GM21619 (cell line): Measurements from ENCODE around the gene TFF1.

ENCODE experiments used
- ATAC-seq: cut with Tn5 transposase; IDR thresholded peaks from one replicate; pipeline ENCODE4 v1.9.1; 2021; ENCODE audit not compliant: unreplicated experiment

TFF1 gene

DNA sequence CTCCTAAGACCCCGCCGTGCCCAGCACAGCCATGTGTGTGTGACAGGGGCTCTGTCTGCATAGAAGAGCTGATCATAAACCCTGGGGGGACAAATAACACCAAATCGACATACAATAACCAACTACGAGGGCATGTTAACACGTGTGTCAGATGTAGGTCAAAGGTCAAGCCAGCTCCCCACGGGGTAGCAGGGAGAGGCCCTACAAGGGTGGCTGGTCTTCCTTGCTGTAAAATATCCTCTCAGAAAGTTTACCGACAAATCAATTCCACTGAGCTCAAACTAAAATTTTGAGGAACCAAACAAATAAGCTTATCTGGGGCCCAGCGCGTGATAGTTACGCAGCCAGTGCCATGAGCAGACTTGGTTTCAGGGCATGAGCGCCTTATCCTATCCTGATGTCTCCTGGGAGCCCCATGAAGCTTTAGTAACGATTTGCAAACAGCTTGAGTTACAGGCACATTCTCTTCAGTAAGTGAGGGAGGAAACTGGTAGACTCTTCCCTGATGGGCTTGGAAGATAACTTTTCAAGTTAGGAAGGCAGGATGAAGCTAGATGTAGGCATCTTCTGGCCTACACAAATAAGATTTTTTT lies 32.2 kb upstream of the TFF1 start:
- ATAC-seq, result no peak

DNA sequence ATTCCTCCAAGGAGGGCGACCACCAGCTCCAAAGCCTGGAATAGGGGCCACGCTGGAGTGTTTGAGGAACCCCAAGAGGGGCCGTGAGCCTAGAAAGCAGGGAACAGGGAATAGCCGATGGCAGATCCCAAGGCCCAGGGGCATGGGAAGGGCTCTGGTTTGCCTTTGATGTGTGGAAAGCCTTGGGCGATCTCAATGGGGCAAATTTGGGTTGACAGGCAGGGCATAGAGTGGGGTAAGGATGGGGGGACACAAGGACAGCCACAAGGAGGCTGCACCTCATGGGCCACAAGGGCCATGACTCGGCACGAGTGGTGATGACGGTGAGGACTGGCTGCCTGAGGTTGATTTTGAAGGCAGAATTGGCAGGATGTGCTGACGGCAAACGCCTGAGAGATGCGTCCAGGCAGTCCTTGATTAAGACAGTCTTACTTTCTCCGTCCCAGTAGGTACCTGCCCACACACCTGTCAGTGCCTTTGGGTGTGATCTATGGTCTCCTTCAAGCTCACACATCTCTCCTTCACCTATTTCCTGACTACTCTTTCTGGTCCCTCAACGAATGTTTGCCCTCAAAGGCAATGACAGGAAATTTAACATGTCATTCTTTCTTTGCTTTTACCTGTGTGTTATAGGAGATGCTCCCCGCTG lies 31.5 kb upstream of the TFF1 start:
- no peak for ATAC-seq

DNA sequence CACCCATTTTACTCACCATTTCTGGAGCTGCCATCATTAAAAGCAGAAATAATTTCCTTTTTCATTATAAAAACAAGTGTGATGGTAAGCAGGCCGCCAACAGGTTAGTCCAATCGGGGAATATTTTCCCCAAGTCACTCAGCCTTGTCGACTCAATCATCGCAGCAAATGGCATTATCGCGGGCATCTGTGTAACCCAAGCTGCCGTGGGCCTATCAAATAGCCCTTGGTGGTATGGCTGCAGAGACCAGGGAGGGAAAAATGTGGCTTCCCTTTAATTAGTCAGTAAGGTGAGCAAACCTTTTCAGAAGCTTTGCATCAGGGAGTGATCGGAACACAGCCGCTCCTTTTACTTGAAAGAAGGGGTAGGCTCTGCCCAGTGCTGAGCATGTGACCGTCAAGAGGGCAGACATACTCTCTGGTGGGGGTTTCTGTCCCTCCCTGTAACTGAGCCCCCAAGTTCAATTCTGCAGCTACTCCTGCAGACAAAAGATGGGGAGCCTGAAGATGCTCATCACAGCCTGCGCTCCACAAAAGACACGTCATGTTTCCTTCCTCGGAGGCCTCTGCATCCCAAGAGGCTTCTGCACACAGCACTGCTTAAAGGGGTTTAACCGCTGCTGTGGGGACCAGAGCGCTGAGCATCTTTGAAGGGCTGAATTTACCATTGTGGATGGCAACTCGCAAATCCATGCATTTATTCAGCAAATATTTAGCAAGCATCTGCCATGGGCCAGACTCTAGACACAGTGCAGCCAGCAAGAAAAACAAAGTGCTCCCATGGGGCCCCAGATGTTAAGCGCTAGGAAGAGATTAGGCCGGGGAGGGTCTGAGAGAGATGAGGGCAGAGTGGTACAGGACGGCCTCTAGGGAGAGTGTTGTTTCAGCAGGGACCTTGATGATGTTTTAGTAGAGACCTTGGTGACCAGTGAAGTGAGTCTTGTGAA lies 30.7 kb upstream of the TFF1 start:
- ATAC-seq, result no peak

DNA sequence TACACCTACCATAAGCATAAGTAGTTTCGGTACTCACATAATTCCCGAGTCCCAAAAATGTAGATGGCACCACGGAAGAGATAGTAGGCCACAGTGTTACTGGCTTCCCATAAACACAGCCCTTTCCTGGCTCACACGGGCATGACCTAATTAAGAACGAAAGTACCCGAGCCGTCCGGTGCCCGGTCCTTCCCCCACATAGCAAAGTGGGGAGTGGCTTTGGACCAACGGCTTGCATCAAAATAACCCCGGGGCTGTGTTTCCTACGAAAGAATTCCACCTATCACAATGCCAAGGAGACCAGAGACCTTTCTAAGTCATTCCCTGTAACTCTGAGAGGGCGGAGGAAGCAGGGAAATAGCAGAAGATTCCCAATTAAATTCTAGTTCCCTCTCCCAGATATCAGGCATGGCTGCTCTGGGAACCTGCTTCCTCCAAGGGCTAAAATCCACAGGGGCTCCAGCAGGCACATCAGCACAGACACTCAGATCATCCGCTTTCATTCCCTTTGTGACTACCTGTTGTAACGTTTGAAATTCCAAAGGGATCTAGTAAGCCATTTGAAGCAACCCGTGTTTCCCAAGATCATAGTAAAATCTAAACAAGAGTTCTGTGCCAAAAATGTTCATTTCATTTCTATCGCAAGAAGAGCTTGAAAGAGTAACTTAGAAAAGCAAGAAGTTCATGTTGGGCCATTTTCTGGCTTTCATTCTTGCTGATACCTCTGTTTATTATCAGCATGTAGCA lies 29.7 kb upstream of the TFF1 start, which contains the start of gene TMPRSS3:
Gene TMPRSS3 (minus strand): TSS at position 148 of the 747 bp plus-strand sequence. CDS start 635 bp downstream, outside the sequence.
- ATAC-seq, result no peak

DNA sequence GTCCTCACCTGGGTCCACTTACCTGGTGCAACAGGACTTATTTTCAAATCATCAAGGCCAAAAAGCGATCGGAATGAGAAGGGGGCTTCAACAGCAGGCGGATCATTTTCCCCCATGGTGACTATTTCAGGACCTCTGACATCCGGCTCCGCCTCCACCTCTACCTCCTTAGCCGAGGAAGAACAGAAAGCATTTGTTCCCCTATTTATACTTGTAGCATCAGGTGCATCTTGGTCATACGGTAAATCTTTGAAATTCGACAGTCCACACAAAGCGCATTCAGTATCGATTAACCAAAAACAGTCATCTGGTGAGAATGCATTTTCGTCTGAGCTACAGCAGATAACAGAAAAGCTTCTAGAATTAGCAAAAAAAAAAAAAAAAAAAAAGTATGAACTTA lies 29.0 kb upstream of the TFF1 start:
- ATAC-seq, result no peak

DNA sequence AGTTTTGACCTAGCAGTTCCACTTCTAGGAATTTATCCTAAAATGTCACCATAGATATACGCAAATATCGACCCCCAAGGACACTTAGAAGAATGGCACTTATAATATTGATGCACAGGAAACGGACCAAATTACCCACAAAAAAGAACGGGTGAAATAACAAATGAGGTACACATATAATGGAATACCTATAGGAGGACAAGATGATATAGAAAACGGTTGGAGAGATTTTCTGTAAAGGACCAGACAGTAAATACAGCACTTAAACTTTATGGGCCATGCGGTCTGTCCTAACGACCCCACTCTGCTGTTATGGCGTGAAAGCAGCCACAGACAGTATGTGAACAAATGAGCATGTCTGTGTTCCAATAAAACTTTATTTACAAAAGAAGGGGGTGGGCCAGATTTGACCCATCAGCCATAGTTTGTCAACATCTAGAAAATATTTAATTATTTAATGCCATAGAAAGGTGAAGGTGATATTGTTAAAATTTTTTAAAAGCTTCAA lies 27.2 kb upstream of the TFF1 start:
- peak; percentile 16 for ATAC-seq

DNA sequence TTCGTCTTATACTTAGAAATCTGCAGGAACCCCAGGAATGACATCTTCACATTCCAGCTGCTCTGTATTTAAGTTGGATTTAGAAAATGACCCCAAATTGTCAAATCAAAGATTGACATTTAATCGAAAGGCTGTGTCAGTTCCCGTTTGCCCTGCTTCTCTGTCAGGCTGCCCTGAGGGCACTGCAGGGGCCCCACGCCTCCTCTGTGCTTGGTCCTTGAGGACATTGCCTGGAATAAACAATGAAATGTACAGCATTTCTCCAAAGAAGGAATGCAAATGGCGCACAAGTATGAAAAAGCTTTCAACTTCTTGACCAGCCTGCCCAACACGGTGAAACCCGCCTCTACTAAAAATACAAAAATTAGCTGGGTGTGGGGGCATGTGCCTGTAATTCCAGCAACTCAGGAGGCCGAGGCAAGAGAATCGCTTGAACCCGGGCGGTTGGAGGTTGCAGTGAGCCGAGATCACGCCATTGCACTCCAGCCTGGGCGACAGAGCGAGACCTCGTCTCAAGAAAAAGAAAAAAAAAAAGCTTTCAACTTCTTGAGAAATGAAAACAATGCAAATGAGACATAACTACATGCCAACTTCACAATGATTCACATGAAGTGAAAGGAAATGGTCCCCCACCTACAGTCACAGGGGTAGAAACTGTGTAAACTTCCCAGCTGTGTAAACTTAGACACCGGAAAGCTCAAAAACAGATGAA lies 26.6 kb upstream of the TFF1 start:
- peak; percentile 68 for ATAC-seq

DNA sequence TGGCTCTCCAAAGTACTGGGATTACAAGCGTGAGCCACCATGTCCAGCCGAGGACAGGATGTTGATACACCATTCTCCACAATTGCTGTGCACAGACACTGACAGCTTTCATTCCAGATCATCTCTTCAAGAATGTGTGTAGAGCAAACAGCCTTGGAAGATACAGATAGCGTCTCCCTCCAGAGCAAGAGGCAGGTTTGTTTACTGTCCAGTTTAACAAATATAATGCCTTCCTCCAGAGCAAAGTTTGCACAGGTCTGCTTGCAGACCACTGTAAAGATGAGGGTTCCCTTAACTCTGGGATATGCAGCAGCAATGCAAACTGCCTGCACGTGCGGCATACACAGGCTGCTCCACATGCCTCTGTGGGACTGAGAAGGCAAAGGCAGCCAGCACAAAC lies 25.0 kb upstream of the TFF1 start:
- no peak for ATAC-seq

DNA sequence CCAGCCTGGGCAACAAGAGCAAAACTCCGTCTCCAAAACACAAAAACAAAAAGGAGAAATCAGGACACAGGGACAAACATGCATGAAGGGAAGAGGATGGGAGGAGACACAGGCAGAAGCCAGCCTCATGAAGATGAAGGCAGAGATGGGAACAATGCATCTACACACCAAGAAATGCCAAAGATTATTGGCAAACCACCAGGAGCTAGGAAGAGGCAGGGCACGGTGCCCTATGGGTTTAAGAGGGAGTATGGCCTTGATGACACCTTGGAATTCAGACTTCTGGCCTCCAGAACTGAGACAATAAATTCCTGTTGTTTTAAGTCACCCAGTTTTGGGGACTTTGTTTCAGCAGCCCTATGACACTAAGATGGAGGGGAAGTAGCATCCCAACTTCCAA lies 24.4 kb upstream of the TFF1 start:
- no peak for ATAC-seq

DNA sequence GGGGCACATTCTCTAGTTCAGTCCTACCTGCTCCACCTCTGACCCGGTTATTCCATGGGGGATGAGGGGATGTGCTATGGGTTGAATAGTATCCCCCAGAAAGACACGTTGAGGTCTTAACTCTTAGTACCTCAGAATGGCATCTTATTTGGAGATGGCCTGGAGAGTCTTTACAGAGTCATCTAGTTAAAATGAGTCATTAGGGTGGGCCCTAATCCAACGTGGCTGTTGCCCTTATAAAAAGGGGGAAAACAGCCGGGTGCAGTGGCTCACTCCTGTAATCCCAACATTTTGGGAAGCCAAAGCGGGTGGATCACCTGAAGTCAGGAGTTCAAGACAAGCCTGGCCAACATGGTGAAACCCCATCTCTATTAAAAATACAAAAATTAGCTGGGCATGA lies 23.9 kb upstream of the TFF1 start:
- ATAC-seq, result no peak

DNA sequence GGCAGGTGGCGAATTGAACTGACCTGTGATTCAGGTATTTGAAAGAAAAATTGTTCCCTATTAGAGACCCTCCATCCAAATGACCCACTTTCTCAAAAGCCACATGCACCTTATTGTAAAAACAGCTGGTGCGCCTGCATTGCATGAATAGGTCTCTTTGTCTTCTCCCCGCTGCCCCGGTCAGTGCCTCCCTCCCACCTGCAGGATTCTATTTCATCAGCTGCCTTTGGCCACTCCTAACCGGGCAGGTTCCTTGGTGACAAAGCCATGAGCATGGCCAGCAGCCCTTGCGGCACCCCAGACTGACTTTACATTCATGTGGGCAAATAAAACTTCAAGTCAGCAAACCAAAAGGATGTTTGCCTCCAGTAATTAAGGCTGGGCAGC lies 23.1 kb upstream of the TFF1 start:
- no peak for ATAC-seq

DNA sequence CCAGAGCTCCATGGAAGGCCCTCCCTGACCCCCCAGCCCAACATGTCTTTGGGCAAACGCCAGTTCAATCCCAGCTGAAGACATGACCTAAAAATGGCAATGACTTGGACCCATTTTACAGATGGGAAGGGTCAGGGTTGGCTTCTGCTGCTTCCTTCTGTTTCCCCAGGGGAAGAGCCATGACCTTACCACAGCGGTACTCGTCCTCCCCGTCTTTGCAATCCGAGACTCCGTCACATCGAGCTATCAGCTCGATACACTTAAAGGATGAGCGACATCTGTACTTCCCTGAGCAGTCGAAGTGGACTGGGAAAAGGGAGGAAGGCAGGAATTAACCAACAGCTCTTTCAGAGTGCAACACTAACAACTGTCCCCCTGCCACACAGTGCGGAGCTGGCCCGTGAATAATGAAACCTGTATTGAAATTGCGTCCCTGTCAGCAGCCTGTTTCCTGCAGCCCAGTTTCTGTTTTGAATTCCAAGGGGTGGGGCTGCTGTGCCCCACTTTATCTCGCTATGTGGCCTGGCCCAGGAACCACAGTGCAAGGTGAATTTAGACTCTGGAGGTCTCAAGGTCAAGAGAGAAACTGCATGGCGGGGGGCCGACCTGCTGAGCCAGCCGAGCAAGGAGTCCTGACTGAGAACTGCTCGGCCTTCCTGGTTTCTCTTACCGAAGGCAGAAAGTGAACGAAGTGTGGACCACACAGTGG lies 22.6 kb upstream of the TFF1 start:
- no peak for ATAC-seq

DNA sequence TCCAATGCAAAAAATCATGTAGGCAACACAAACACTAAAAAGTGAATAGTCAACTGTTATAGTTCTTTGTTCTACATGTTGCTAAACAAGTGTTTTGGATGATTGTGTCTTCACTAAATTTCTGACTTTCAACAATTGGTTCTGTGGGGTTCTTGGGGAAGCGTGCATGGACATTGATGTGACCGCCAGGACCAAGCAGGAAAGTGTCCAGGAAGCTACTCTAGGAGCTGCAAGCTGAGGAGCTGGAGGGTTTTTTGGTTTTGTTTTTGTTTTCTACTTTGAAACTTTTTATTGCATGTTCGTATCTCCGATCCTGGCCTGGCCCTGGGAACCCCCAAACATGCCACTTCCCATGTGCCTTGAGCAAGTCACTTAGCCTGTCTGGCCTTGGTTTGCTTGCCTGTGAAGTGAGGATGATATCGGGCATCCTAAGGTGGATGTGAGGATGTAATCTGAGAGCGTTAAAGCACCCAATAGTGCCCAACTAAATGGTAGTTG lies 21.6 kb upstream of the TFF1 start:
- no peak for ATAC-seq

DNA sequence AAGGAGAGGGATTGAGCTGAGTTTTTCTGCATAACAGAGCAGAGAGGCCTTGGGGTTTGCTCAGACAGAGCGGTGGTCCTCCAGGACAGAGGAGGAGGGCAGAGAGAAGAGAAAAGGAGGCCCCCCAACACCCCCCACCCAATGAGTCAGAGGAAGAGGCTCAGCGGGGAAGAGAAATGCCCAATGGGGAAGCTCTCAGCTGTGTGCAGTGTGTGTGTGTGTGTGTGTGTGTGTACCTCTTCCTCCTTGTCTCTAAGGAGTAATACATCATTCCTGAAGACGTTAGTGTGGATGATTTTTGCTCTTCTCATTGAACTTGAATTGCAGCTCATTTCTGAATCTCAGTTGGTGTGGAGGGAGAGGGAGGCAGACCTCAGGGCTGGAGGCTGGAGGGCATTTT lies 20.8 kb upstream of the TFF1 start:
- no peak for ATAC-seq

DNA sequence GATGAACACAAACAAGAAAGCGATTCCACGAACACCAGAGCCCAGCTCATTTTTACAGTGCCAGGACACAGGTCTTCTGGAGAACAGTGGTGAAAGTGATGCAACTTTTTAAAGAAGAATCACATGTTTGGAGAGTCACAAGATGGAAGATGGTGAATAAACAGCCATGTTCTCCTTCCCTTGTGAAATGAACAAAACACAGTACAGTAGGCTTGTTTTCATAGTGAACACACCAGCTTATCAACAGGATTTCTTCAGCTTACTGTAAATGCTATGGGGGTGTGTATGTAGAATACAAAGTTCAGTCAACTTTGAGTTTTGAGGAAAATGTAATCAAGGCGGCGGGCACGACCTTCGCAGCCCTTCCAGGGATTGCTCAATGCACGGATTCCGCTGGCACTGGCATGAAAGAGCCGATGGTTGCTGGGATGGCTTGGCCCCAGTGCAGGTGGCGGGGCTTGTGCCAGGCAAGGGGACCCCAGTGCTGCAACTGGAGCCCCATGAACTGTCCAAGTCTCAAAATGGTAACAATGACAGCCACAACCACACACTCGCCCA lies 19.8 kb upstream of the TFF1 start:
- ATAC-seq, result no peak

DNA sequence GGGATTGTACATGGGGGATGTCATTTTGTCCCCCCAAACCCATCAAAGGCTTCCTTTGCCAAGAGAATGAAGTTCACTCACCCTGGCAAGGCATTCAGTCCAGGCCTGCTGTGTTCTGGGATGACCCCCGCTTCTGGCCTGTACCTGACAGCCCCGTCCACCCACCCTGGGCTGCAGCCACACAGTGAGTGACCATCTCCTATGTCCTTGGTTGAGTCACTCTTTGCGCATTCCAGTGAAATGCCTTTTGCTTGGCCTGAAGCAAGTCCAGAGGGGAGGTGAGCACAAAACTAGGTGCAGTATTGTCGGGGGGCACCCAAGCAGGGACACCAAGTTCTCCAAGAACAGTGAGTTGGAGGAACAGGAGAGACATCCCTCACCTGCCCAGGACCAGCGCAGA lies 19.3 kb upstream of the TFF1 start:
- no peak for ATAC-seq

DNA sequence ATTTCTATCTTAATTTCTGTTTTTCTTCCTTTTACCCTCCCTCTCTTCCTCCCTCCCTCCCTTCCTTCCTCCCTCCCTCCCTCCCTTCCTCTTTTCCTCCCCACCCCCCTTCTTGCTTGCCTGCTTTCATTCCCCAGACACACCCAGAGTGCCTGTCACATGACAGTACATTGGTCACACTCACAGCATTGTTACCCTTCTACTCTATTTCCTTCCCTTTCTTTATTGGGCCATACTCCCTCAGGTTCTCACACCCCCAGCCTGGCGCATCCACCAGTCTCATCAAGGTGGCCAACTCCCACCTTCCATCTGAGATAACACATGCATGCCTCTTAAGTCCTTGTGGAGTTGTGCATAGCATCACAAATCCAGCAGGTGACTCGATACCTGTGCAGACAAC lies 18.7 kb upstream of the TFF1 start:
- no peak for ATAC-seq

DNA sequence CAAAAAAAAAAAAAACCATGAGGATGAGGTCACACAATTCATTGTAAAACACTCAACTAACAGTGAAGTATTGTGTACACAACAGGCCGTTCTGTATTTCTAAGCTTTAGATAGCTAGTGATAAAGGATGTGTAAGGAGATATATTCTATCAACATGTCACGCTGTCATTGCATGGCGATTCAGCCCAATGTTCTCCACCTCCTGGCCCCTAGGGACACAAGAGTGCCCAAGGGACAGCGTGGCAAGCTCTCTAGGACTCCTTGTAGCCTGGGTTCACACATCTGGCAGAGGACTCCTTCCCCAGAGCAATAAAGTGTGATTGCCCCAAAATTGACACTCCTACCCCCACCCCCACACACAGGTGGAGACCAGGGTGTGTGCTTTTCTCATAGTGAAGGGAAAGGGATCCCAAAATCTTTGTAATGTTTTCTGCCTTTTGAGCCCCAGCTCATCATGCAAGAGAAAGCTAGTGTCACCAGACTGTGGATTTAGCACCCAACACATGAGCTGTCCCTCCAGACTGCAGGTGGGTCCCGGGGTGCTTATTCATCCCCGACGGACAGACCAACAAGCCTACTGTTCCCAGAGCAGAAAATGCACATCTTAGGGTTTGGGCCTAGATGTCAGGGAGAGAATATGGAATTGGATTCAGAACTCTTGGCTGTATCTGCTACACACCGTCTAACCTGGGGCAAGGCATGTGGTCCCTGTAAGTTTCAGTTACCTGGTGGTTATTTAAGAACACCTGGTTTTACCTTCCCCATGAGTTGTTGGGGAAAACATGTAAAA lies 18.0 kb upstream of the TFF1 start:
- no peak for ATAC-seq

DNA sequence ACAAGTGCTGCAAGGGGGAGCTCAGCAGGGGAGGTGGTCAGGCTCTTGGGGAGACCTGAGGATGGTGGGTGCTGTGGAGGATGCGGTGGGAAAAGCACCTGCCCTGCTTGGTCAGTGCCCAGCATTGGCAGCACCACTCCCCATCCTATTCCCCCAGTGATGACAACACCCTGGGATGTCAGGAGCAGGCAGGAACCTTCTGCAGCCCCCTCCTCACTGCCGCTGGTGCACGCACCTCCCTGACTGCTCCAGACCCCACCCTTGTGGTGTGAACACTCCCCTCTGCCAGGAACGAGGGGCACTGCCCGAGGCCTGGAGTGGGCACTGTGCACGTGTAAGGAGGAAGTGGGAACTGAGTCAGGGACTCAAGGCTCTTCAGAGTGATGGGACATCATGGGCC lies 17.0 kb upstream of the TFF1 start:
- no peak for ATAC-seq
